Measurements from ENCODE around the gene EHD4.

DNA sequence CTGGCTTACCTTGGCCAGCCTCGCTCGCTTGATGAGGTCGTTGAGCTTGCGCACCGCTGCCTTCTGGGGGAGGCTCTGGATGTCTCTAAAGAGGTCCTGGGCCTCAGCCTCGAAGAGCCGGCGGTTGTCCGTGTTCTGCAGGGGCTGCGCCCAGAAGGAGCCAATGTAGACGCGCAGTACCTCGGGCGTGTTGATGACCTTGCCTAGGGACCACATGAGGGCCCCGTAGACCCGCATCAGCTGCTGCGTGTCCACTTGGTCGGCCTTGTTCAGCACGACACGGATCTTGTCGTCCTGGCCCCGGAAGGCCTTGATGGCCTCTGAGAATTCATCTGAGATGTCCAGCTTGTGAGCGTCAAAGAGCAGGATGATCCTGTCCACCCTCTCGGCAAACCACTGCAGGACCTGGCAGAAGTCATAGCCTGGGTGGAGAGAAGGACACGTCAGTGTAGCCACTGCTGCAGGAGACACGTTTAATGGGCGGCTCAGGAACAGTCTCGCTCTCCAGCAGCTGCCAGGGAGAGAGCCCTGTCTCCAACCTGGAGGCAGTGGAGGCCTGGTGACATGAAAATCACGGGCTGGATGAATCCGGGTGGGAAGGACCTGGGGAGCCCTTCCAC, 53.0 kb downstream of the EHD4 start:
- TF ChIP-seq, protein P1, sequence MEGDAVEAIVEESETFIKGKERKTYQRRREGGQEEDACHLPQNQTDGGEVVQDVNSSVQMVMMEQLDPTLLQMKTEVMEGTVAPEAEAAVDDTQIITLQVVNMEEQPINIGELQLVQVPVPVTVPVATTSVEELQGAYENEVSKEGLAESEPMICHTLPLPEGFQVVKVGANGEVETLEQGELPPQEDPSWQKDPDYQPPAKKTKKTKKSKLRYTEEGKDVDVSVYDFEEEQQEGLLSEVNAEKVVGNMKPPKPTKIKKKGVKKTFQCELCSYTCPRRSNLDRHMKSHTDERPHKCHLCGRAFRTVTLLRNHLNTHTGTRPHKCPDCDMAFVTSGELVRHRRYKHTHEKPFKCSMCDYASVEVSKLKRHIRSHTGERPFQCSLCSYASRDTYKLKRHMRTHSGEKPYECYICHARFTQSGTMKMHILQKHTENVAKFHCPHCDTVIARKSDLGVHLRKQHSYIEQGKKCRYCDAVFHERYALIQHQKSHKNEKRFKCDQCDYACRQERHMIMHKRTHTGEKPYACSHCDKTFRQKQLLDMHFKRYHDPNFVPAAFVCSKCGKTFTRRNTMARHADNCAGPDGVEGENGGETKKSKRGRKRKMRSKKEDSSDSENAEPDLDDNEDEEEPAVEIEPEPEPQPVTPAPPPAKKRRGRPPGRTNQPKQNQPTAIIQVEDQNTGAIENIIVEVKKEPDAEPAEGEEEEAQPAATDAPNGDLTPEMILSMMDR (IDR thresholded peaks at IDR 0.05; ENCODE audit: low read length), result no peak
- no peak for TF ChIP-seq EZH2 (IDR thresholded peaks at IDR 0.05; ENCODE audit: borderline replicate concordance, low read length)
